Measurements from ENCODE around the gene RUBCNL. TPM values are rescaled to one million over a fixed set of nuclear protein-coding genes. Genes with fewer than 3 reads are reported as not detected.

Gene RUBCNL
- total and polyA plus RNA-seq, 4 donors = 0.36 to 4.2 (median 0.96) TPM

GRCh38 chr13:46295491-46296114 is 91.4 kb downstream of the RUBCNL start:
- Histone ChIP-seq H3K9me3 (ENCODE audit: control insufficient read depth in 4 of 4, low read length in 3 of 4) (no peaks in the 10 kb centered on the region), H3K36me3 (ENCODE audit: control insufficient read depth in 4 of 4, insufficient read depth in 3 of 4, low read depth in 1 of 4, low read length in 3 of 4) (no peaks in the 10 kb centered on the region), H3K4me3 (ENCODE audit: low read depth in 1 of 3, low read length in 3 of 3) (no peak overlapping the region), H3K4me1 (ENCODE audit: control insufficient read depth in 4 of 4, insufficient read depth in 4 of 4, low read length in 3 of 4) (peaks cover 11 to 47% (median 30%) of the 10 kb centered on the region in 4 donors), H3K9ac (ENCODE audit: low read depth in 1 of 2, low read length in 2 of 2) (peak overlapping the region in 1 of 2 donors; percentile 2), H3K27ac (ENCODE audit: low read depth in 1 of 2, low read length in 2 of 2) (peak overlapping the region; percentile 66 to 88), H3K27me3 (ENCODE audit: control insufficient read depth in 4 of 4, insufficient read depth in 4 of 4, low read length in 3 of 4) (no peaks in the 10 kb centered on the region)
- no peak for DNase-seq (ENCODE audit: low spot score)
- WGBS = 16% methylated on average over 7 of the region's 7 CpGs
- TF ChIP-seq SP1 (IDR thresholded peaks at IDR 0.05) = peak; percentile 98
- peak; percentile 89 for TF ChIP-seq ATF3 (IDR thresholded peaks at IDR 0.05)
- TF ChIP-seq EGR1 (IDR thresholded peaks at IDR 0.05; ENCODE audit: low read depth in 2 of 2) = peak in 1 of 2 donors; percentile 44
- peak; percentile 93 to 97 for TF ChIP-seq RXRA (IDR thresholded peaks at IDR 0.05)
- TF ChIP-seq TAF1 (conservative IDR thresholded peaks at IDR 0.05) = no peak
- TF ChIP-seq YY1 (IDR thresholded peaks at IDR 0.05) = peak; percentile 60
- no peak for TF ChIP-seq FOXA2 (IDR thresholded peaks at IDR 0.05)
- peak in 1 of 2 donors; percentile 46 for TF ChIP-seq GABPA (IDR thresholded peaks at IDR 0.05 in 1 of 2, conservative IDR thresholded peaks at IDR 0.05 in 1 of 2)
- TF ChIP-seq CTCF (IDR thresholded peaks at IDR 0.05; ENCODE audit: low read depth, low read length, missing input control) = no peak
- TF ChIP-seq FOXA1 (IDR thresholded peaks at IDR 0.05) = no peak
- peak; percentile 81 for TF ChIP-seq REST (IDR thresholded peaks at IDR 0.05)
- peak; percentile 43 for TF ChIP-seq NR2F2 (IDR thresholded peaks at IDR 0.05)
- peak in 1 of 2 donors; percentile 35 for TF ChIP-seq RAD21 (IDR thresholded peaks at IDR 0.05)
- peak; percentile 79 for TF ChIP-seq ZBTB33 (IDR thresholded peaks at IDR 0.05)
- peak; percentile 80 to 87 for TF ChIP-seq HNF4A (conservative IDR thresholded peaks at IDR 0.05)
- TF ChIP-seq MAX (IDR thresholded peaks at IDR 0.05) = peak; percentile 78
- no peak for TF ChIP-seq HNF4G (IDR thresholded peaks at IDR 0.05)
- TF ChIP-seq JUND (IDR thresholded peaks at IDR 0.05) = peak in 1 of 2 donors; percentile 76

Measured in liver (tissue), 9 donors.